ENCODE results near the gene IMMP2L.
"Not testable (repeated sequence)": the region's sequence is repeated elsewhere in the genome, so short reads cannot be mapped to it uniquely, and the experiment has no call there.

Gene IMMP2L

GRCh38 chr7:111264111-111264868 lies 298.0 kb downstream of the IMMP2L start:
- DNase-seq (ENCODE audit: low read depth in 2 of 2): no peak

GRCh38 chr7:111262293-111263116 lies 299.8 kb downstream of the IMMP2L start:
- DNase-seq (ENCODE audit: low read depth in 2 of 2): no peak

DNA sequence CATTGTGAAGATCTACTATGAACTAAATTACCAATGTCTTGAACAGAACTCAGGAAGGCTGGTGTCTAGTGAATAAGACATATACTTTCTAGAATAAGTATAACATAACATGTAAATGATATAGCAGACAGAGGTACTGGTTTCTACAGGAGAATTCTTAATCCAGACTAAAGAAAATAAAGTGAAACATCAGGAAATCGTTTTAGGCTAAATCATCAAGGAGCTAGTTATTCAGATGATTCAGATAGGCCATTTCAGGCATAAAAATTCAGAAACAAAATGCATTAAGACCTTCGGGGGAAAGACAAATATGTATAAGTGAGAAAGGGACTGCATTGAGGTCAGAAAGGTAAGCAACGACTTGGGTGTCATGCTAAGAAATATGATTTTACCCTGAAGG lies 300.8 kb downstream of the IMMP2L start:
- no peak for DNase-seq (ENCODE audit: low read depth in 2 of 2)

DNA sequence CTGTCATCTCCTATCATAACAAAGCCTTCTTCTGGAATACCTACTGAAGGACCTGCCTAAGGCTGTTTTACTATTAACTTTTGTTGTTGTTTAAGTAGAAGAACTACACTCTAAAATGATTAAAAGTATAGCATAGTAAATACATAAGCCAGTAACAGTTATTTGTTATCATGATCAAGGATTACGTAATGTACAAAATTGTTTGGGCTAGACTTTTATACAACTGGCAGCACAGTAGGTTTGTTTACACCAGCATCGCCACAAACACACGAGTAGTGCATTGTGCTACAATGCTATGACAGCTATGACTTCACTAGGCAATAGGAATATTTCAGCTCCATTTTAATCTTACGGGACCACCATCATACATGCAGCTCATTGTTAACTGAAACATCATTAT lies 302.3 kb downstream of the IMMP2L start:
- DNase-seq (ENCODE audit: low read depth in 2 of 2): no peak

GRCh38 chr7:111256391-111256790 lies 305.9 kb downstream of the IMMP2L start:
- no peak for DNase-seq (ENCODE audit: low read depth in 2 of 2)

GRCh38 chr7:111255576-111255975 lies 306.7 kb downstream of the IMMP2L start:
- no peak for DNase-seq (ENCODE audit: low read depth in 2 of 2)

GRCh38 chr7:111251365-111251764 lies 310.9 kb downstream of the IMMP2L start:
- DNase-seq (ENCODE audit: low read depth in 2 of 2): not testable (repeated sequence)

DNA sequence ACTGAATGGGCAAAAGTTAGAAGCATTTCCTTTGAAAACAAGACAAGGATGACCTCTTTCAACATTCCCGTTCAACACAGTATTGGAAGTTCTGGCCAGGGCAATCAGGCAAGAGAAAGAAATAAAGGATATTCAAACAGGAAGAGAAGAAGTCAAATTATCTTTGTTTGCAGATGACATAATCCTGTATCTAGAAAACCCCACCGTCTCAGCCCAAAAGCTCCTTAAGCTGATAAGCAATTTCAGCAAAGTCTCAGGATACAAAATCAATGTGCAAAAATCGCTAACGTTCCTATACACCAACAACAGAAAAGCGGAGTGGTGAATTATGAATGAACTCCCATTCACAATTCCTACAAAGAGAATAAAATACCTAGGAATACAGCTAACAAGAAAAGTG lies 312.5 kb downstream of the IMMP2L start:
- DNase-seq (ENCODE audit: low read depth in 2 of 2): not testable (repeated sequence)

DNA sequence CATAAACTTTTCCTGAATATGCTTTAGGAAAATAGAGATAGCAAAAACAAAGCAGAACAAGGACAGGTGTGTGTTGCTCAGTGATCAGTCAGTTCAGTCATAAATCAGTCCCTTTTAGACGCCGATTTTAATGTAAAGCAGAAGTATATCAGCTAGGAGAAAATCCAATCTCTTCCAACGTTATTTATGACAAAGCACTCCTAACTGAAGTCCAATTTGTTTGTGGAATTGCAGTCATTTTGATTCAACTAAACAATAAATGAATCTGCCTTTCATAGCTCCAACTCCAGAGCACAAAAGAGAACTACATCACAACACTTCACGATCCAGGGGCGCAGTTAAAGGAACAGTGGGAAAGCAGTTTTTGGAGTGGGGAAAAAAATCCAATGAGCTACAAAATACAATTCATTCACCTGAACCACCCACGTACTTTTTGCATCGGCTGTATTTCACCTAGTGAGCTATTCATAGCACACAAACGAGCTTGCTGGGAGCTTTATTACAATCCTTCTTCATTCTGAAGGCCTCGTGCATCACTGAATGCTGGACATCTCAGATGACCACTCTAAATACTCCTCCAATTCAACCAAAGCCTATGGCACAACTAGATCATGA lies 320.0 kb downstream of the IMMP2L start:
- DNase-seq (ENCODE audit: low read depth in 2 of 2): no peak

GRCh38 chr7:111240371-111240770 lies 321.9 kb downstream of the IMMP2L start:
- no peak for DNase-seq (ENCODE audit: low read depth in 2 of 2)

DNA sequence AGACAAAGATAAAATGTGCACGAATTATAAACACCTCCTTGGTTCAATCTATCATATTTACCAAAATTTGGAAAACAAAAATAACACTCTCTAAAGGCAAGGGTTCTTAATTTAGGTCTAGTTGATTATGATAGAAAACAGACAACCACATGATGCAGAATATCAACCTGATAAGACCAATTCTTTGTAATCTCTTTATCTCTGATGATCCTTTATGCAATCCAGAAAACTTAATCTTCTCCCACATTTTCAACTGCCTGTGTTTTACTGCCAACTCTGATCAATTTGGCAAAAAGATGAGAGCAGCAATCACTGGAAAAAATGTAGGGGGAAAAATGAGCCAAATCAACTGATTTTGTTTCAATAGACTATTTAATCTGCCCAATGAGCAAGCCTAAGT lies 322.9 kb downstream of the IMMP2L start:
- DNase-seq (ENCODE audit: low read depth in 2 of 2): no peak

GRCh38 chr7:111238886-111239285 lies 323.4 kb downstream of the IMMP2L start:
- DNase-seq (ENCODE audit: low read depth in 2 of 2): no peak

DNA sequence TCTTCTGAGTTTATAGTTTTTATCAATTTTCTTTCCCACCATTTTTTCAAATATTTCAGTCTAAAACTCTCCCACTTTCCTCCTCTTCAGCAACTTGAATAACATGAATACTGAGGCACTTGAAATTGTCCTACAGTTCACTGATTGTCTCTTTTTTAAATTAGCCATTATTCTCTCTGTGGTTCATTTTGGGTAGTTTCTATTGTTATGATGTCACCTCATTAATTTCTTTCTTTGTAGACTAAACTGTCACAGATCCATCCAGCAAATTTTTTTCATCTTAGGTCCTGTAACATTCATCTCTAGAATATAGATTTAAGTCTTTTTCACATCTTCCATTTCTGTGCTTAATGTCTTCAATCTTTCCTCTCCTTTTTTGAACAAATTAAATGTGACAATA lies 326.6 kb downstream of the IMMP2L start:
- DNase-seq (ENCODE audit: low read depth in 2 of 2): no peak

DNA sequence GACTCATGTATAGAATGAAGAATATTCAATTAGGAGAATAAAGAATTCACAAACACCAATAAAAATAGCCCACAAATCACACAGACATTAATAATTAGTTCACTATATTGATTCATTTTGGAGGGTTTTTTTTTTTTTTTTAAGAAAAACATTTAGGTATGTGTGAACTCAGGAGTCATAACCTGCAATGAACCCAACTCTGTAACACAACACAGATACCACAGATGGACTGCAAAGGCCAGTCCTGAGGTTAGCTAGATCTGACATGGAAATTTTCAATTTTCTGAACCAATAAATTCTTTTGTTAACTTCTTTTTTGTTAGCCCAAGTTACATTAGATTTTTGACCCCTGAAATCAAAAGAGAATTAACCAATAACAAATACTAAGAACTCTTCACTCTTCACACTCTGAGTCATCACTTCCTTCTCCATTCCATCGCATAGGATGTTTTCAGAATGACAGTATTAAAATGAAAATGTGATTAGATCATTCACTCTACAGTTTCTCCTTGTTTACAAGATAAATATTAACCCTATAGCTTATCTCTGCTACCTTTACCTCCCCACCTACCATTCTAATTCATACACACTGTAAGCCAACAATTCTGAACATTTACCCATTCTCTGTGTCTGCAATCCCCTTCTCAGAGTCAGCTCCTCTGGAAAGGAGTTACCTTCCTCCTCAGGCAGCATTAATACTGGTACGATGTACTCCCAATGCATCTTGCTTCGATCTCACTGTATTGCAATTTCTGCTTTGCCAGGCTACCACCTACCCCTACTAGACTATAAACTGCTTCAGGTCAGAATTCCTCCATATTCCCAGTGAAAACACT lies 329.8 kb downstream of the IMMP2L start:
- no peak for DNase-seq (ENCODE audit: low read depth in 2 of 2)

- DNase-seq (ENCODE audit: low read depth in 2 of 2): no peak
Measured at GRCh38 chr7:111229916-111230315, 332.4 kb downstream of the IMMP2L start.

DNA sequence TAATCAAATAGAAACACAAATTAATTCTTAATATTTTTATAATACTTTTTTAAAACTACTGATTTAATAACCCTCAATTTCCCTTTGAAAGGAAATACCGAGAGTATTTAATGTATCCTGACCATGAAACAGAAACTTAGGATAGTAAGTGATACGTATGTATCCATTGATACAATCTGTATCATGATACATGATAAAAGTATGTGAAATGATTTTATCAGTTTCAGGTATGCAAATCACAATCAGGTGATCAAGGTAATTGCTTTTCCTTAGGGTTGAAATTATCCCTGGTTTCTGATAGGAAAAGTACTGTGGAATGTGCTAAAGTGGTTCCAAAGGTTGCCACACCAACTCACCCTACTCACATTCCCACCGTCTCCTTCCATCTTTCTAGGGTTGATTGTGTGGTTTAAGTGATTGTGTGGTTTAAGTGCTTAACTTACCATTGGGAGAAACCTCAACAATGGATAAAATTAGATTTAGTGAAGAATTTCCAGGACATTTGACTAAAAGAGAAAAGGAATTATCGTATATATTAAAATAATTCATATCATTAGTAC lies 333.0 kb downstream of the IMMP2L start:
- DNase-seq (ENCODE audit: low read depth in 2 of 2): no peak

DNA sequence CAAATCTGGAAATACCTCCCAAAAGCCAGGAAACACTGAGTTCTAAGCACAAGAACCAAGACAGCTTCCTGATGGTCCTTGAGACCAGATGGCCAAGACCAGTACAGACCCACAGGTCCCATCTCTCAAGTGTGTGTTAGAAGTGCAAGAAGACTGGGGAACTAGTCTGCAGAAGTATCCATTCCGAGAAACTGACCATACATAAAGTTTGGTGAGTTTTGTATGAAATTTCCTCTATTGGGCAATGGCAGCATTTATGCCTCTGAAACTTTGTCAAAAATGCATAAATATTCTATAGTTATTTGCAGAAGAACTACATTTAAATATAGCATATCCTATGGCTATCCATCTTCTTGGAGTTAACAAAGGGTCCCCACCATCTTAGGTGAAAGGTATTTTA lies 333.9 kb downstream of the IMMP2L start:
- no peak for DNase-seq (ENCODE audit: low read depth in 2 of 2)

DNA sequence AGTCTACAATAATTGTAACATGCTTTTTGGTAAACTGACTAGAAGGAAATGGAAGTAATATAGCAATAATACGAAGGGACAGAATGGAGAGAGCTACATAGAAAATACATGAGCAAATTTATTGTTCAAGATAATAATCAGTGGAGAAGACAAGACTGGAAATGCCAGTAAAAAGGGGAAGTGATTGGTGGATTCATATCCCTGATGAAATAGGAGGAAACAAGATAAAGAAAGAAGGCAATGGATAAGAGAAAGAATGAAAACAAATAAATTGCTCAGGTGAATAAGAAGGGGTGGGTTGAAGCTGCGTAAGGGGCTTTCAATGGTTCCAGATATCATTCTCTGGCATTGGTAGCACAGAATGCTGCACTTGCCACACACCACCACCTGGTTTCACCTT lies 335.5 kb downstream of the IMMP2L start:
- no peak for DNase-seq (ENCODE audit: low read depth in 2 of 2)

DNA sequence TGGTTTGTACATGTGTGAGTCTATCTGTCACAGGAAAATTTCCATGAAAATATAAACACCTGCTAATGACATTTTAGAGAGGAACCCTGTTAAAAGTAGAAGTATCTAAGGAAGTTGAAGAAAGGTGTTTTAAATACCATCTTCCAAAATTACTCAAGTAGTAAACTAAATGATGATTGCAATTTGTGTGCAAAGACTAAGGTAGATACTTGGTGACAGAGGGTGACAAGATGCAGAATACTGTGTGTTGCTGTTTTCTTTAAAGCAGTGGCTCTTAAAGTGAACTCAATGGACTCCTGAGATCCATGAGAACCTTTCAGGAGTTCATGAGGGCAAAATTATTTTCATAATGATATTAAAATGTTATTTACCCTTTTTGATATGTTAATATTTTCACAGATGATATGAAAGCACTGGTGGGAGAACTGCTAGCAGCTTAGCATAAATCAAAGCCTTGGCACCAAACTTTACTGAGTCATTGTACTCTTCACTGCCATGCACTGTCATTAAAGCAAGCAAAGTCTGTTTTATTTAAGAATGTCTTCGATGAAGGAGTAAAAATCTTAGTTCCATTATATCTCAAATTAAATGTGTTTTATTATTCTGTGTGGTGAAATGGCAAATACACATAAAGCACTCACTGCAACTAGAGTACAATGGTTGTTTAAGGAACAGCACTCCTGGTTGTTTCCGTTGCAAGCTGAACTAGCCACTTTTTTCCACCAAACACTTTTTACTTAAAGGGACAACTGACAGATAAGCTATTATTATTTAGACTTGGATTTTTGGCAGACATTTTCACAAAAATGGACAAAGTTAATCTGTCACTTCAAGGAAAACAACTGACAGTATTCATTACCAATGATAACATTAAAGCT lies 337.7 kb downstream of the IMMP2L start:
- DNase-seq (ENCODE audit: low read depth in 2 of 2): no peak

- DNase-seq (ENCODE audit: low read depth in 2 of 2): no peak
Measured at GRCh38 chr7:111223802-111224253, 338.5 kb downstream of the IMMP2L start.

Data from stimulated activated CD8-positive, alpha-beta memory T cell treated with anti-CD3 and anti-CD28 coated beads, Interleukin-15, amount 100 ng/mL, for 4 hours (primary cell).